ENCODE measurements around the gene ZNF518A.

- TF ChIP-seq CTCF (IDR thresholded peaks at IDR 0.05) (no peak), POLR2A (IDR thresholded peaks at IDR 0.05) (no peak), EP300 (IDR thresholded peaks at IDR 0.05) (no peak), POLR2AphosphoS5 (IDR thresholded peaks at IDR 0.05) (no peak)
Measured at GRCh38 chr10:96093948-96094347, 36.1 kb upstream of the ZNF518A start.
